Adipocyte (in vitro differentiated cells): ENCODE data around the gene PCDH10.
A peak's percentile ranks its signal among the peaks of the same experiment; 100 is the strongest.

Experiments
- DNase-seq: peaks from one replicate; pipeline ENCODE4 v3.0.0-alpha.2; 2015; ENCODE audit warnings: low read depth
- H3K27me3 ChIP-seq: replicated peaks from 2 replicates; pipeline ENCODE4 v1.7.0; 2013; ENCODE audit warnings: mild to moderate bottlenecking, low read length, moderate library complexity; ENCODE audit not compliant: control insufficient read depth, insufficient read depth
- H3K36me3 ChIP-seq: 2 replicates; pipeline ENCODE4 v1.7.0; 2013; ENCODE audit warnings: low read length, mild to moderate bottlenecking, moderate library complexity; ENCODE audit not compliant: control insufficient read depth, insufficient read depth, severe bottlenecking
- H3K4me1 ChIP-seq: 2 replicates; pipeline ENCODE4 v1.7.0; 2013; ENCODE audit warnings: mild to moderate bottlenecking, low read length, moderate library complexity; ENCODE audit not compliant: control insufficient read depth, insufficient read depth
- H3K4me3 ChIP-seq: 2 replicates; pipeline ENCODE4 v1.7.0; 2013; ENCODE audit warnings: mild to moderate bottlenecking, low read length, moderate library complexity
- H3K9ac ChIP-seq: 2 replicates; pipeline ENCODE4 v1.7.0; 2013; ENCODE audit warnings: mild to moderate bottlenecking, low read length, moderate library complexity
- H3K9me3 ChIP-seq: 2 replicates; pipeline ENCODE4 v1.7.0; 2013; ENCODE audit warnings: mild to moderate bottlenecking, low read length, moderate library complexity; ENCODE audit not compliant: control insufficient read depth

PCDH10 gene

DNA sequence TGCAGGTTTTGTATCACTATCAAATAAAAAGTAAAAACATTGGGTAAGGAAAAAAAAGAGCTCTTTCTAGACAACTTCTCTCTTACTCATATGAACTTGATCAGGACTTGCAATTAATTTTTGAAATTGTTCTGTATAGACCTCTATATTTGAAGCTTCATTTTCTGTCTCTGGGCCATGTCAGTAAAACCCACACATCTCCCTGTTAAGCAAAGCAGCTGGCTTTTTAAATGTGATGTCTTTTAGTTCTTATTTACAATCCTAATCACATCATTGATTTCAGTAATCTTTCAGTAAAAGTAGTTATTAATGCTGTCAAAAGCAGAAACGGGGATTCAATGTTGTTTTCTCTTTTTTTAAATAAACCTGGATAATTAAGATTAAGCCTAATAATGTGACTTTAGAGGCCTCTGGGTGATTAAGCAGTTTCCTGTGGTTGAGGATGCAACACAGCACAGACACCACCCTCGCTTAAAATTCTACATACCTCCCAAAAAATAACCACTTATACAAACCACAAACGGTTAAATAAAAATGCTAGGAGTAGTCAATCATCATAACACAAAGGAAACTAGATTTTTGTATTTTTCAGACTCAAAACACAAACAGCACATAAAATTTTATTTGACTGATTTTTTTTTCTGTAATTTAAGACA is 5.2 kb upstream of the PCDH10 start:
- Histone ChIP-seq H3K4me1 (peaks cover 23% of the 10 kb centered on the region), H3K9ac (no peak overlapping the region), H3K36me3 (no peaks in the 10 kb centered on the region), H3K4me3 (no peak overlapping the region), H3K9me3 (no peaks in the 10 kb centered on the region), H3K27me3 (peaks cover 51% of the 10 kb centered on the region)
- DNase-seq = no peak

GRCh38 chr4:133145241-133145640 is 3.9 kb upstream of the PCDH10 start:
- Histone ChIP-seq H3K4me3 (no peak overlapping the region), H3K4me1 (peaks cover 34% of the 10 kb centered on the region), H3K9ac (no peak overlapping the region), H3K9me3 (no peaks in the 10 kb centered on the region), H3K27me3 (peaks cover 62% of the 10 kb centered on the region), H3K36me3 (no peaks in the 10 kb centered on the region)
- no peak for DNase-seq

- H3K9me3 ChIP-seq = no peaks in the 10 kb centered on the region
- DNase-seq = peak; percentile 27
- no peak overlapping the region for H3K9ac ChIP-seq
- peaks cover 67% of the 10 kb centered on the region for H3K27me3 ChIP-seq
- H3K4me1 ChIP-seq = peaks cover 37% of the 10 kb centered on the region
- peak overlapping the region; percentile 81 for H3K4me3 ChIP-seq
- H3K36me3 ChIP-seq = no peaks in the 10 kb centered on the region
Observed at GRCh38 chr4:133145758-133146573, 3.1 kb upstream of the PCDH10 start.

DNA sequence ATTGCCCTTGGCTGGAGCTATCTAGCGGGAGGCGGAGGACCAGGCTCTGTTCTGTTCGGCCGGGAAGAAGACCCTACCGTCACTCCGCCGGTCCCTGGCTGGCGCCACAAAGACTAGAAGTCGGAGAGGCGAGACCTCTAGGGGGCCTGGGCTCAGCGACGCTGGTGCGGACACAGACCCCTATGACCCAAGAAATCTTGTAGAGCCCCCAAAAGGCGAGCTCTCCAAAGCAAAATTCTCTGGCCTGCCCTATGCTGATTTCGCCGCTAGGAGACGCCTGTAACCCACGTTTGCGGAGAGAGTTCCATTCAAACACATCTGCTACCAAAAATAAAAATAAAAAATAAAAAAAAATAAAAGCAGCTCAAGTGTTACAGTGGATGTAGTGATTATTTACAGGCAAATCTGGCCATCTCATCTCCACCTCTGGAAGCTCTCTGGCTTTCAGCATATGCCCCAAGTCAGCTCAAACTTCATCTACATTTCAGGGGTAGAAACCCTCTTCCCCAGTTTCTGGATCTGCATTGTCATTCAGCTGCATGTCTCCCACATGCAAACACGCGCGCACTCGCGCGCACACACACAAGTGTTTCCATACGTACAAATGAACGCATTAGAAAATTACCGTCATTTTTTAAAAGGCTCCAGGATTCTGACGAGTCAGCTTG is 2.4 kb upstream of the PCDH10 start:
- H3K9me3 ChIP-seq = no peaks in the 10 kb centered on the region
- H3K9ac ChIP-seq = no peak overlapping the region
- H3K4me3 ChIP-seq = peak overlapping the region; percentile 81
- no peaks in the 10 kb centered on the region for H3K36me3 ChIP-seq
- peaks cover 37% of the 10 kb centered on the region for H3K4me1 ChIP-seq
- peak; percentile 90 for DNase-seq
- peaks cover 72% of the 10 kb centered on the region for H3K27me3 ChIP-seq

DNA sequence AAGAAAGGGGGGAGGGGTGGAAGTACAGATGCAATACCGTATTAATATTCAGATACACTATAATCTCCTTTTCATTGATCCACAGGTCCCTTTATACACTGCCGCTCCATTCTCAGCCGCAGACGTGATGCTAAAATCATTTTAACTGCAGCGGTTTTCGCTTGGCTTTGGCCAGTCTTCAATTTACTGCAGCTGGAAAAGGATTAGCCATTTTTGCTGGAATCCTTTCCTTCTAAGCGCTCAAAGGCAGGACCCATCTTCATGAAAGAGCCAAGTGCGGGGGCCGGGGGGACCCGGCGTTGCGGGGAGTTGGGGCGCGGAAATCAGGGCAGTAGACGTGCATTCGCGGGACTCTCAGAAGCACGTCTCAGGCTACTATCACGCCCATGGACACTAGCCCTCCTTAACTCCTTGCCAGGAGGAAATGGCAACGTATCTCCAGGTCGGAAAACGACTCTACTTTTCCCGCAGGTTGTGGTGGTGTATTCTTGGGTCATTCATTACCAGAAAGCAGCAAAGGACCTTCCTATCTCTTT is 1.7 kb upstream of the PCDH10 start:
- Histone ChIP-seq H3K36me3 (no peaks in the 10 kb centered on the region), H3K4me1 (peaks cover 37% of the 10 kb centered on the region), H3K9me3 (no peaks in the 10 kb centered on the region), H3K4me3 (peak overlapping the region; percentile 81), H3K9ac (no peak overlapping the region), H3K27me3 (peaks cover 75% of the 10 kb centered on the region)
- DNase-seq = peak; percentile 49

- H3K4me3 ChIP-seq = peak overlapping the region; percentile 81
Observed at GRCh38 chr4:133147921-133148689, 989 bp upstream of the PCDH10 start.

GRCh38 chr4:133149364-133149695 is 236 bp downstream of the PCDH10 start:
- Histone ChIP-seq H3K9me3 (no peaks in the 10 kb centered on the region), H3K27me3 (peaks cover 69% of the 10 kb centered on the region), H3K4me1 (peaks cover 45% of the 10 kb centered on the region), H3K4me3 (peak overlapping the region; percentile 81), H3K9ac (peak overlapping the region; percentile 22), H3K36me3 (no peaks in the 10 kb centered on the region)
- no peak for DNase-seq

More at GRCh38 chr4:133147921-133148689, 989 bp upstream of the PCDH10 start:
- no peaks in the 10 kb centered on the region for H3K36me3 ChIP-seq
- peaks cover 75% of the 10 kb centered on the region for H3K27me3 ChIP-seq
- no peaks in the 10 kb centered on the region for H3K9me3 ChIP-seq
- H3K9ac ChIP-seq = no peak overlapping the region
- peaks cover 45% of the 10 kb centered on the region for H3K4me1 ChIP-seq
- DNase-seq = peak; percentile 75

GRCh38 chr4:133149932-133150471 is 908 bp downstream of the PCDH10 start:
- DNase-seq = peak; percentile 43
- H3K27me3 ChIP-seq = peaks cover 63% of the 10 kb centered on the region
- H3K4me3 ChIP-seq = peak overlapping the region; percentile 81
- no peaks in the 10 kb centered on the region for H3K9me3 ChIP-seq
- no peaks in the 10 kb centered on the region for H3K36me3 ChIP-seq
- no peak overlapping the region for H3K9ac ChIP-seq
- H3K4me1 ChIP-seq = peaks cover 45% of the 10 kb centered on the region

DNA sequence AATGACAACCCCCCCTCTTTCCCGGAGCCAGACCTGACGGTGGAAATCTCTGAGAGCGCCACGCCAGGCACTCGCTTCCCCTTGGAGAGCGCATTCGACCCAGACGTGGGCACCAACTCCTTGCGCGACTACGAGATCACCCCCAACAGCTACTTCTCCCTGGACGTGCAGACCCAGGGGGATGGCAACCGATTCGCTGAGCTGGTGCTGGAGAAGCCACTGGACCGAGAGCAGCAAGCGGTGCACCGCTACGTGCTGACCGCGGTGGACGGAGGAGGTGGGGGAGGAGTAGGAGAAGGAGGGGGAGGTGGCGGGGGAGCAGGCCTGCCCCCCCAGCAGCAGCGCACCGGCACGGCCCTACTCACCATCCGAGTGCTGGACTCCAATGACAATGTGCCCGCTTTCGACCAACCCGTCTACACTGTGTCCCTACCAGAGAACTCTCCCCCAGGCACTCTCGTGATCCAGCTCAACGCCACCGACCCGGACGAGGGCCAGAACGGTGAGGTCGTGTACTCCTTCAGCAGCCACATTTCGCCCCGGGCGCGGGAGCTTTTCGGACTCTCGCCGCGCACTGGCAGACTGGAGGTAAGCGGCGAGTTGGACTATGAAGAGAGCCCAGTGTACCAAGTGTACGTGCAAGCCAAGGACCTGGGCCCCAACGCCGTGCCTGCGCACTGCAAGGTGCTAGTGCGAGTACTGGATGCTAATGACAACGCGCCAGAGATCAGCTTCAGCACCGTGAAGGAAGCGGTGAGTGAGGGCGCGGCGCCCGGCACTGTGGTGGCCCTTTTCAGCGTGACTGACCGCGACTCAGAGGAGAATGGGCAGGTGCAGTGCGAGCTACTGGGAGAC is 1.6 kb downstream of the PCDH10 start:
- peak overlapping the region; percentile 81 for H3K4me3 ChIP-seq
- H3K4me1 ChIP-seq = peaks cover 45% of the 10 kb centered on the region
- no peak overlapping the region for H3K9ac ChIP-seq
- no peaks in the 10 kb centered on the region for H3K36me3 ChIP-seq
- no peaks in the 10 kb centered on the region for H3K9me3 ChIP-seq
- peaks cover 56% of the 10 kb centered on the region for H3K27me3 ChIP-seq
- peak; percentile 59 for DNase-seq

- H3K9me3 ChIP-seq = no peaks in the 10 kb centered on the region
- H3K4me3 ChIP-seq = peak overlapping the region; percentile 36
- H3K36me3 ChIP-seq = no peaks in the 10 kb centered on the region
- peak; percentile 51 for DNase-seq
- peaks cover 50% of the 10 kb centered on the region for H3K27me3 ChIP-seq
- H3K4me1 ChIP-seq = peaks cover 44% of the 10 kb centered on the region
- H3K9ac ChIP-seq = no peak overlapping the region
Observed at GRCh38 chr4:133151341-133151690, 2.2 kb downstream of the PCDH10 start.
